GM21737 (cell line): ENCODE results near the gene DOK5.

Experiments
- ATAC-seq: cut with Tn5 transposase; IDR thresholded peaks from one replicate; pipeline ENCODE4 v1.9.1; 2021; ENCODE audit warnings: mild to moderate bottlenecking, moderate library complexity; ENCODE audit not compliant: unreplicated experiment

The DOK5 gene

GRCh38 chr20:54680872-54681619 is 205.7 kb downstream of the DOK5 start:
- no peak for ATAC-seq

GRCh38 chr20:54681869-54682268 is 206.5 kb downstream of the DOK5 start:
- no peak for ATAC-seq

GRCh38 chr20:54688476-54688875 is 213.1 kb downstream of the DOK5 start:
- no peak for ATAC-seq

- no peak for ATAC-seq
Observed at GRCh38 chr20:54690323-54690722, 214.9 kb downstream of the DOK5 start.

GRCh38 chr20:54691327-54691726 is 215.9 kb downstream of the DOK5 start:
- ATAC-seq, result no peak

GRCh38 chr20:54692168-54692887 is 216.9 kb downstream of the DOK5 start:
- ATAC-seq, result no peak

GRCh38 chr20:54694516-54694915 is 219.1 kb downstream of the DOK5 start:
- no peak for ATAC-seq

GRCh38 chr20:54698373-54698772 is 223.0 kb downstream of the DOK5 start:
- ATAC-seq, result no peak
